Measurements from ENCODE around the gene COL20A1. TPM values are rescaled to one million over a fixed set of nuclear protein-coding genes. Genes with fewer than 3 reads are reported as not detected.

COL20A1 gene
- total RNA-seq, 6 experiments from 2014 or later = not detected

DNA sequence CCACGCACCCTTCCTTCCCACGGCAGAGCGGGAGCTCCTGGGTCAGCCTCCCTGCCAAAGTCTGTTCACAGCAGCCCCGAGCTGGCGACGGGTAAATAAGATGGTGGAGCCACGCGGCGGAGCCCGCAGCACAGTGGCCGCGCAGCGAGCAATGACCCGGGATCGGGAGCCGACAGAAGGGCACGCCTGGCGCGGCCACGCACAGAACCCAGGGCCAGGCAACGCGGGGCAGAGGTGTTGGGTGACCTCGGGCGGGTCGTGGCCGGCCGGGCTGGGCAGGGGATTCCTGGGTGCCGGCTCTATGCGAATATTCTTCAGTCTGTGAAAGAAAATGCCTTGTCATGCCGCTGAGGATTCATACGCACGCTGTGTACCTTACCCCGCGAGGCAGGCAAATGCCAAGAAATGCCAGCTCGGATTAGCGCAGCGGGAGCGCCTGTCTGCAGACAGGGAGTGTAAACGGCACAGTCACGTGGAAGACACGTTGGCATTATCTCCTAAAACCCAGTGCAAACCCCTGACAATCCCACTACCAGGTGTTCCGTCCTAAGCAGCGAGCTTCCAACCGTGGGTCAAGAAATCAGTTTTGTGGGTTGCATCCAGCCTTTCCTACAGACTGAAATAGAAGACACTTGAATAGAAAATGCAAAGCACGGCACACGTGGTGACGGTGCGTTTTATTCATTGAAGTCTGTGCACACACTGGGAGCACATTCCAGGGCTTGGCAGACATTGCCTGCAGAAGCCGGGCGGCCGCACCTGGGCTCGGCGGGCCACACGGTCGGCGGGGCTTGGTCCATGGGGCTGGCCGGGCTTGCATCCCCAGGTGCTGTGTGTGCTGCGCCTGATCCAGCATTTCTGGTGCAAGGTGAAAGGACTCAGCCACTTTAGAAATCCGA lies 49.8 kb downstream of the COL20A1 start:
- Histone ChIP-seq H3K4me1 (no peaks in the 10 kb centered on the region), H3K9me3 (no peaks in the 10 kb centered on the region), H3K36me3 (no peaks in the 10 kb centered on the region), H3K27ac (no peak overlapping the region), H3K27me3 (no peaks in the 10 kb centered on the region), H3K4me3 (no peak overlapping the region)
- DNase-seq = peak in 1 of 3 donors; percentile 49
- 69% methylated on average over 23 of the region's 59 CpGs for WGBS (ENCODE audit: insufficient coverage, low coverage, low lambda C conversion rate, missing lambda C conversion rate)
- ATAC-seq = no peak
- intact Hi-C loops (cut with DNase I) = no loop called here
- TF ChIP-seq, protein P1, sequence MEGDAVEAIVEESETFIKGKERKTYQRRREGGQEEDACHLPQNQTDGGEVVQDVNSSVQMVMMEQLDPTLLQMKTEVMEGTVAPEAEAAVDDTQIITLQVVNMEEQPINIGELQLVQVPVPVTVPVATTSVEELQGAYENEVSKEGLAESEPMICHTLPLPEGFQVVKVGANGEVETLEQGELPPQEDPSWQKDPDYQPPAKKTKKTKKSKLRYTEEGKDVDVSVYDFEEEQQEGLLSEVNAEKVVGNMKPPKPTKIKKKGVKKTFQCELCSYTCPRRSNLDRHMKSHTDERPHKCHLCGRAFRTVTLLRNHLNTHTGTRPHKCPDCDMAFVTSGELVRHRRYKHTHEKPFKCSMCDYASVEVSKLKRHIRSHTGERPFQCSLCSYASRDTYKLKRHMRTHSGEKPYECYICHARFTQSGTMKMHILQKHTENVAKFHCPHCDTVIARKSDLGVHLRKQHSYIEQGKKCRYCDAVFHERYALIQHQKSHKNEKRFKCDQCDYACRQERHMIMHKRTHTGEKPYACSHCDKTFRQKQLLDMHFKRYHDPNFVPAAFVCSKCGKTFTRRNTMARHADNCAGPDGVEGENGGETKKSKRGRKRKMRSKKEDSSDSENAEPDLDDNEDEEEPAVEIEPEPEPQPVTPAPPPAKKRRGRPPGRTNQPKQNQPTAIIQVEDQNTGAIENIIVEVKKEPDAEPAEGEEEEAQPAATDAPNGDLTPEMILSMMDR (IDR thresholded peaks at IDR 0.05) = no peak
- no peak for TF ChIP-seq POLR2A (IDR thresholded peaks at IDR 0.05)

DNA sequence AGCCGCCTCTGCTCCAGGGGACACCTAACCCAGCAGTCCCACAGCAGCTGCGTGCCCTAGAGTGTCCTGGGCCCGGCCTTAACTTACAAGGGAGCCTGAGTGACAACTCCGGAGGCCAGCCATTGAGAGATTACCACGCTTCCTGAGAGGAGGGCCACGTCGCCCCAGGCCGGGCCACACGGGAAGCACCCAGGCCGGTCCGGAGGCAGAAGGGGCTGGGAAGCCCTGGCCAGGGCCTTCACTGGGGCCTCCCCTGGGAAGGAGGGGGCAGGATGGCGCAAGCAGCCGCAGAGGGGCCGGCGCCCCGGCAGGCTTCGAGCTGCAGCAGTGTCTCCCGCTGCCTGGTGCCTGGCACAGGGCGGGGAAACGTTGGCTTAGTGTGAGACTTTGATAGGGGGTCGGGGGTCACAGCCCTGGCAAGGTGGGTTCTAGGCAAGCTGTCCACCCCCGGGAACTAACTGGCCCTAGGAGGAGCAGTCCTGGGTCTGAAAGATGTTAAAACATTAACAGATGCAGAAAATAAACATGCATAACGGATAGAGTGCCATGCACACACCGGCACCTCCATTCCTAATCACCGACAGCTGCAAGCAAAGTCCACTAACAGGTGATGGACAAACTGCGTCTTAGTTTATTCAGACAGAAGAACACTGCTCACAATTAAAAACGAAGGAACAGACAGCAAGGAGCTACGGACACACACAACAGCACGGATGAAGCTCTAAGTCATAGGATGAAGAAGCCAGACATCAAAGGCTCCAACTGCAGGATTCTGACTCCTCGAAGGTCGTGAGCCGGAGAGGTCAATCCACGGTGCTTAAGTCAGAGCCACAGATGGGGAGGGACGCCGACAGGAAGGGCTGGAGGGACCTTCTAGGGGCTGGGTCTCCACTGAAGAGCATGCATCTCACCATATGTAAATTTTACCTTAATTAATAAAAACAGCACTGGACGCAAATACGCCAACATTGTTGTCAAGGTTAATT lies 50.8 kb downstream of the COL20A1 start:
- TF ChIP-seq POLR2A (IDR thresholded peaks at IDR 0.05) = no peak
- TF ChIP-seq, protein P1 (IDR thresholded peaks at IDR 0.05) = no peak
- DNase-seq = peak in 1 of 3 donors; percentile 44
- WGBS (ENCODE audit: insufficient coverage, low coverage, low lambda C conversion rate, missing lambda C conversion rate) = 51% methylated on average over 14 of the region's 37 CpGs
- H3K4me1 ChIP-seq = no peaks in the 10 kb centered on the region
- H3K9me3 ChIP-seq = no peaks in the 10 kb centered on the region
- ATAC-seq = peak in 2 of 4 donors; percentile 3 to 16
- H3K36me3 ChIP-seq = no peaks in the 10 kb centered on the region
- no peak overlapping the region for H3K27ac ChIP-seq
- intact Hi-C loops (cut with DNase I) = no loop called here
- no peaks in the 10 kb centered on the region for H3K27me3 ChIP-seq
- H3K4me3 ChIP-seq = no peak overlapping the region

DNA sequence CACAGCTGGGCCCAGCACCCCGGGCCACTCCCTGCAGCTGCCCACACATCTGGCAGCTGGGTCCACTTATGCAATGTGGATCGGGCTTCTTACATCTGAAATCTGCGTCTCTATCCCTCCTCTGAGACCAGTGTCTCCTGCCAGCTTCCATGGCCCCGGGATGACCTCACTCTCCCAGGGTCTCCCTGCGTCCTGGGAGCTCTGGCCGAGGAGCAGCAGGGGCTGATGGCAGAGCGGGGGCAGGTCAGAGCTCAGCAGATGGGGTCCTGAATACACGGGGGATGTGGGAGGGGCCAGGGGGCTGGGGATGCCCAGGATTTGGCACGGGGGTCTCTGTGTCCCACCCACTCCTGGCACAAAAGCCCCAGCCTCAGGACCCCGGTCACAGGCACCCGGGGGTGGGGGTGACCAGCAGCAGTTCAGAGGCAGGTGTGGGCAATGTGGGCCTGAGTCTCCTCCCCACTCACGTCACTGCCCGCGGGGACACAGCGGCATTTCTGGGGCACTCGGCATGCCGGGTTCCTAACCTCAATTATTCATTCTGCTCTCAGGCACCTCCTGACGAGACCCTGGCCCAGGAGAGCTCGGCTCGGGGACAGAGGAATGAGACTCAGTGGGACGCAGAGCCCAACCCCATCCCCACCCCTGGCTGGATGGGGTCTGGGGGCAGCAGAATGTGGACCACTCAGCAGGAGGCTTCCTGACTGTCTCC lies 51.8 kb downstream of the COL20A1 start:
- ATAC-seq = peak in 1 of 4 donors; percentile 12
- H3K27me3 ChIP-seq = no peaks in the 10 kb centered on the region
- TF ChIP-seq, protein P1 (IDR thresholded peaks at IDR 0.05) = no peak
- no peak for TF ChIP-seq POLR2A (IDR thresholded peaks at IDR 0.05)
- no peaks in the 10 kb centered on the region for H3K36me3 ChIP-seq
- DNase-seq = peak in 1 of 3 donors; percentile 44
- WGBS (ENCODE audit: insufficient coverage, low coverage, low lambda C conversion rate, missing lambda C conversion rate) = 42% methylated on average over 7 of the region's 21 CpGs
- intact Hi-C loops (cut with DNase I) = no loop called here
- H3K9me3 ChIP-seq = no peaks in the 10 kb centered on the region
- H3K4me3 ChIP-seq = no peak overlapping the region
- no peak overlapping the region for H3K27ac ChIP-seq
- H3K4me1 ChIP-seq = no peaks in the 10 kb centered on the region

Measured in right lobe of liver (tissue), 6 donors.